ENCODE data around the gene AMPD3. TPM values are rescaled to one million over a fixed set of nuclear protein-coding genes. Genes with fewer than 3 reads are reported as not detected.
A peak's percentile ranks its signal among the peaks of the same experiment; 100 is the strongest.

The AMPD3 gene
- total RNA-seq (2021) (0.19 and 0.42 TPM in 2 replicates), Bru-seq, nascent RNA (percentile 20 among the genes with signal in this experiment), BruChase-seq, experiment 1, labeled RNA remaining after a 2-hour chase (percentile 16 among the genes with signal in this experiment), BruChase-seq, experiment 2, labeled RNA remaining after a 6-hour chase (percentile 15 among the genes with signal in this experiment)
- long read RNA-seq: 0 reads

- BruUV-seq (replicated peaks): no TSS peak
- CTCF ChIA-PET: no interaction called here
- Histone ChIP-seq H3K27ac (ENCODE audit: low read depth, low read length, poor library complexity, severe bottlenecking) (no peak within 1 kb of the TSS), H3K4me1 (ENCODE audit: insufficient read depth, low read length, poor library complexity, severe bottlenecking) (peaks cover 12% of the 10 kb centered on the region), H3K27me3 (replicated peaks; ENCODE audit: insufficient read depth, low read depth, low read length, poor library complexity) (no peaks in the 10 kb centered on the region), H3K4me3 (ENCODE audit: low read depth, low read length, poor library complexity, severe bottlenecking) (no peak within 1 kb of the TSS), H3K9me3 (ENCODE audit: low read depth, low read length, poor library complexity, severe bottlenecking) (no peaks in the 10 kb centered on the region), H3K36me3 (ENCODE audit: insufficient read depth, low read length, poor library complexity, severe bottlenecking) (no peaks in the 10 kb centered on the region)
- TF ChIP-seq, protein P1, sequence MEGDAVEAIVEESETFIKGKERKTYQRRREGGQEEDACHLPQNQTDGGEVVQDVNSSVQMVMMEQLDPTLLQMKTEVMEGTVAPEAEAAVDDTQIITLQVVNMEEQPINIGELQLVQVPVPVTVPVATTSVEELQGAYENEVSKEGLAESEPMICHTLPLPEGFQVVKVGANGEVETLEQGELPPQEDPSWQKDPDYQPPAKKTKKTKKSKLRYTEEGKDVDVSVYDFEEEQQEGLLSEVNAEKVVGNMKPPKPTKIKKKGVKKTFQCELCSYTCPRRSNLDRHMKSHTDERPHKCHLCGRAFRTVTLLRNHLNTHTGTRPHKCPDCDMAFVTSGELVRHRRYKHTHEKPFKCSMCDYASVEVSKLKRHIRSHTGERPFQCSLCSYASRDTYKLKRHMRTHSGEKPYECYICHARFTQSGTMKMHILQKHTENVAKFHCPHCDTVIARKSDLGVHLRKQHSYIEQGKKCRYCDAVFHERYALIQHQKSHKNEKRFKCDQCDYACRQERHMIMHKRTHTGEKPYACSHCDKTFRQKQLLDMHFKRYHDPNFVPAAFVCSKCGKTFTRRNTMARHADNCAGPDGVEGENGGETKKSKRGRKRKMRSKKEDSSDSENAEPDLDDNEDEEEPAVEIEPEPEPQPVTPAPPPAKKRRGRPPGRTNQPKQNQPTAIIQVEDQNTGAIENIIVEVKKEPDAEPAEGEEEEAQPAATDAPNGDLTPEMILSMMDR (conservative IDR thresholded peaks at IDR 0.05; ENCODE audit: low read depth, low read length): no peak
- TF ChIP-seq EZH2 (IDR thresholded peaks at IDR 0.05; ENCODE audit: borderline replicate concordance, low read depth, low read length, poor library complexity, severe bottlenecking): no peak
- intact Hi-C loops (cut with micrococcal nuclease; ENCODE audit: unreplicated experiment): no loop called here
- no peak for DNase-seq (ENCODE audit: low spot score)
- POLR2A ChIA-PET (ENCODE audit: low non-redundant PET): no interaction called here
Measured at GRCh38 chr11:10454878-10455631, at the start of gene AMPD3. TSS of gene AMPD3 (plus strand) at chr11:10455264. CDS start at chr11:10461520, 6,256 bp downstream.

- TF ChIP-seq, protein P1 (conservative IDR thresholded peaks at IDR 0.05; ENCODE audit: low read depth, low read length): peak; percentile 75
- no peak for TF ChIP-seq EZH2 (IDR thresholded peaks at IDR 0.05; ENCODE audit: borderline replicate concordance, low read depth, low read length, poor library complexity, severe bottlenecking)
- intact Hi-C loops (cut with micrococcal nuclease; ENCODE audit: unreplicated experiment): loop anchor here (1.0 to 5.0 kb wide), 3 partner anchors 151 to 329 kb away; no protein-coding TSS in a partner anchor
- Histone ChIP-seq H3K27ac (ENCODE audit: low read depth, low read length, poor library complexity, severe bottlenecking) (peak overlapping the region; percentile 38), H3K27me3 (replicated peaks; ENCODE audit: insufficient read depth, low read depth, low read length, poor library complexity) (no peaks in the 10 kb centered on the region), H3K4me1 (ENCODE audit: insufficient read depth, low read length, poor library complexity, severe bottlenecking) (peaks cover 21% of the 10 kb centered on the region), H3K36me3 (ENCODE audit: insufficient read depth, low read length, poor library complexity, severe bottlenecking) (no peaks in the 10 kb centered on the region), H3K4me3 (ENCODE audit: low read depth, low read length, poor library complexity, severe bottlenecking) (no peak overlapping the region), H3K9me3 (ENCODE audit: low read depth, low read length, poor library complexity, severe bottlenecking) (no peaks in the 10 kb centered on the region)
- no TSS peak for BruUV-seq (replicated peaks)
- POLR2A ChIA-PET (ENCODE audit: low non-redundant PET): interaction anchor here (0.6 to 0.7 kb wide), 2 partner anchors 151 to 155 kb away, joined by 4 to 5 read pairs; no protein-coding TSS in a partner anchor
- CTCF ChIA-PET: interaction anchor here (0.6 to 1.3 kb wide), 6 partner anchors 39 to 378 kb away, joined by 3 to 10 read pairs (median 5); no protein-coding TSS in a partner anchor
- DNase-seq (ENCODE audit: low spot score): peak; percentile 94
Measured at GRCh38 chr11:10405865-10406592, 49.0 kb upstream of the AMPD3 start.

DNA sequence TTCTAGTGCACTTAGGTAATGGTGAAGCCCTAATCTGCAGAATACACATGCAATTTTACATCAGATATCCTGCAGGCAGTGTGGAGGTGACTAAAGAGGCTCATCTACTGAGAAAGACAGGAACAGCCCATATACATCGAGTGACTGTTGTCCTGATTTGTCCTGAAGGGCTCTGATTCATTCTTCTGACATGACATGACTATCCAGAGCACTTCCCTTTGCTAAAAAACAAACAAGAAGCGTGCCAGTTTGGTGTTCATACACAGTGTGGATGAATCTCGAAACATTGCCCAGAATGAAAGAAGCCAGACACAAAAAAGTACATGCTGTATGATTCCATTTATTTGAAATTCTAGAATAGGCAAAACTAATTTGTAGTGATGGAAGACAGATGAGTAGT lies 48.0 kb upstream of the AMPD3 start:
- no TSS peak for BruUV-seq (replicated peaks)
- ChIA-PET CTCF (interaction anchor here (0.6 to 1.3 kb wide), 2 partner anchors 328 to 377 kb away, joined by 6 to 10 read pairs; no protein-coding TSS in a partner anchor), POLR2A (ENCODE audit: low non-redundant PET) (interaction anchor here (0.7 kb wide), 1 partner anchor 150 kb away, joined by 5 read pairs; no protein-coding TSS in a partner anchor)
- peak; percentile 21 for DNase-seq (ENCODE audit: low spot score)
- Histone ChIP-seq H3K9me3 (ENCODE audit: low read depth, low read length, poor library complexity, severe bottlenecking) (no peaks in the 10 kb centered on the region), H3K27me3 (replicated peaks; ENCODE audit: insufficient read depth, low read depth, low read length, poor library complexity) (no peaks in the 10 kb centered on the region), H3K4me3 (ENCODE audit: low read depth, low read length, poor library complexity, severe bottlenecking) (no peak overlapping the region), H3K4me1 (ENCODE audit: insufficient read depth, low read length, poor library complexity, severe bottlenecking) (peaks cover 16% of the 10 kb centered on the region), H3K36me3 (ENCODE audit: insufficient read depth, low read length, poor library complexity, severe bottlenecking) (no peaks in the 10 kb centered on the region), H3K27ac (ENCODE audit: low read depth, low read length, poor library complexity, severe bottlenecking) (peak overlapping the region; percentile 64)
- intact Hi-C loops (cut with micrococcal nuclease; ENCODE audit: unreplicated experiment): loop anchor here (2.0 to 5.0 kb wide), 2 partner anchors 150 to 244 kb away; no protein-coding TSS in a partner anchor
- TF ChIP-seq, protein P1 (conservative IDR thresholded peaks at IDR 0.05; ENCODE audit: low read depth, low read length): no peak
- TF ChIP-seq EZH2 (IDR thresholded peaks at IDR 0.05; ENCODE audit: borderline replicate concordance, low read depth, low read length, poor library complexity, severe bottlenecking): no peak
